Activated naive CD4-positive, alpha-beta T cell treated with anti-CD3 and anti-CD28 coated beads, Interleukin-2, amount 50 U/mL, for 72 hours (primary cell): ENCODE measurements around the gene SLC30A3. TPM values are rescaled to one million over a fixed set of nuclear protein-coding genes. Genes with fewer than 3 reads are reported as not detected.

Experiments used
- ATAC-seq, 2 donors: fragments of 150-1000 bp; cut with Tn5 transposase; 2 replicates each; pipeline ENCODE4 v1.10.0; 2021; ENCODE audit warnings: mild to moderate bottlenecking in 2 of 2, moderate library complexity in 2 of 2
- DNase-seq, 2 donors: peaks; one replicate each; pipeline ENCODE4 v3.0.0; 2021 to 2022; ENCODE audit warnings: low spot score in 2 of 2
- H3K27ac Mint-ChIP-seq, 2 donors: one replicate each; pipeline ENCODE4 v1.8.0; 2022; ENCODE audit warnings: mild to moderate bottlenecking in 2 of 2, mixed read lengths in 2 of 2
- H3K36me3 Mint-ChIP-seq, 2 donors: one replicate each; pipeline ENCODE4 v1.8.0; 2022; ENCODE audit warnings: mixed read lengths in 2 of 2
- H3K9me3 Mint-ChIP-seq, 2 donors: one replicate each; pipeline ENCODE4 v1.8.0; 2022; ENCODE audit warnings: mixed read lengths in 2 of 2
- total RNA-seq, 2 donors: library from RNA; stranded (reverse); gene quantifications; one replicate each; pipeline ENCODE4 v1.2.3, GENCODE V29; 2022

SLC30A3 gene
- total RNA-seq, 2 donors from 2014 or later = 0.68 to 0.88 TPM

DNA sequence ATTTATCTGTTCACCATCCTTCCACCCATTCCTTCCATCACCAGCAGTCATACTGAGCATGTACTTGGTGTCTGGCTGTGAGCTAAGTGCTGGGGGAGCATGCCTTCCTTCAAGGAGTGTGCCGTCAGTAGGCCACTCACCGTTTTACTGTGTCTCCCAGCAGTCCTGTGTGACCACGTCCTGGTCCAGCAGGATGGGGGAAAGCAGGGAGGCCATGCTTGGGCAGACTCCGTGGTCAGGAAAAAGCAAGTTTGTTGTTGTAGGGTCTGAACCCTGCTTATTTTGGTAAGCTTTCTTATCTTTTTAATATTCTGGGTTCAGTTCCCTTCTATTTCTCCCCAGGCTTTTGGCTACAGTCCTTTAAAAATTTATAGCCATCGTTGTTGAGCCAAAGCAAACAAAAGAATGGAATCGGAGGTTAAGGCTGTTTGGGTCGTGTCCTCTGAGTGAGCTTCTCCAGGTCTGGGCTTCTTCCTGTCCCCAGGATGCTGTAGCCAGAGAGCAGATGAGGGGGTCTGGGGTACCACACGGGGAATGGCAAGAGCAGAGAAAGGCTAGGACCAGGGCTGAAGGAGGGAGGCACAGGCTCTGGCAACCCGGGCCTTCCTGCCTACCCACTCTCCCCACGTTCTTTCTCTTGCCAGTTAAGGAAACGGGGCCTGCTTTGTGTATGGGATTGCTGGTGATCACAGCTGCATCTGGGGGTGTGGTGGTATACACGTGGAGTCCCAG is 13.5 kb downstream of the SLC30A3 start:
- no peaks in the 10 kb centered on the region for H3K9me3 Mint-ChIP-seq
- no peak for DNase-seq
- ATAC-seq = no peak
- H3K36me3 Mint-ChIP-seq = no peaks in the 10 kb centered on the region
- H3K27ac Mint-ChIP-seq = no peak overlapping the region

DNA sequence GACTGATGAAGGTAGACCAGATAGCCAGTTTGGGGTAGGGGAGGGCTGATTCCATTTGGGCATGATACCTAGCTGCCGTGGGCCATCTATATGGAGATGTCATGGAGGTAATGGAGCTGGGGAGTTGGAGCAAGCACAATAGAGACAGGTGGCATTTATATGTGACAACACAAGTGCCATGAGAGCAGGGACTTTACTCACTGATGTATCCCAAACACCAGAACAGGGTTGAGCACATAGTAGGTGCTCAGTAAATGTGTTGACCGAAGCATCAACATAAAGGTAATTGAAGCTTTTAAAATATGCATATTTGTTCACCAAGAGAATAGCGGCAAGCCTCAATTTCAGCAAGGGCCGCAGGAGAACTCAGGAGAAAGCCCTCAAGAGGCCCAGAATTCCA is 15.0 kb downstream of the SLC30A3 start:
- Mint-ChIP-seq H3K9me3 (no peaks in the 10 kb centered on the region), H3K27ac (no peak overlapping the region), H3K36me3 (peaks cover 0 to 5% of the 10 kb centered on the region in 2 donors)
- DNase-seq (no peak), ATAC-seq (no peak)

DNA sequence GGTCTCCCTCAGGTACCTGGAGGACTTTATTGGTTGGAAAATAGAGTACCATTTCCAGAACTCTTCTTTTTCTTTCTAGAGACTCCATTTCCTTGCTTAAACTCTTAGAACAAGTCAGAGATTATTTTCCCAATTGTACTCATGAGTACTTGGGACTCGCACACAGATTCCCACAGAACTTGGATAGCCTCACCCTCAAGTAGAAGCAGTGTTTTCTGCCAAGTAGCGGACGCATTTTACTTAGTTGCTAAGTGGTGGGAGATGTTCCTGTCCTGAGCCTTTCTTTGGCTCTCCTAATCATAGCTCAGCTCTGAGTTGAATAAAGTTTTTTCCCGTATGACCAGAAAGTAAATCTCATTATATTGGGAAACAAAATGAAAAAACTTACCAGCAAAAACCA is 17.2 kb downstream of the SLC30A3 start:
- no peaks in the 10 kb centered on the region for H3K9me3 Mint-ChIP-seq
- DNase-seq = no peak
- H3K36me3 Mint-ChIP-seq = peaks cover 6 to 8% of the 10 kb centered on the region in 2 donors
- no peak overlapping the region for H3K27ac Mint-ChIP-seq
- ATAC-seq = no peak

DNA sequence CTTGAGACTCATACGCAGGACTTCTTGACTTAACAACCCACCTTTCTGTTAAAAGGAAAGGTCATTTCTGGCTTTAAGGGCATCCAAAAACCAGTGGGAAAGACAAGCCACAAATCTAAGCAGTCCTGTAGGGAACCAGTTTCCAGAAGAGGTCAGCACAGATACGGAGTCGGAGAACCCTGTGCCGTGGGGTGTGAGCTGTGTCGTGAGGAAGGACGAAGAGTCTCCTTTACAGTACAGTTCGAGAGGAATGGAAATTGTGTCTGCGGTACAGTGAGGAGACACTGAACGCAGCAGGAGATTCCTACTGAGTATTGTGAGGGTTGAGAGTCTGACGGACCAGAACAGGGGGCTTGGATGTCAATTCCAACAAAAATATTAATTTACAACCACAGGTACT is 17.7 kb downstream of the SLC30A3 start:
- Mint-ChIP-seq H3K36me3 (peaks cover 8 to 11% of the 10 kb centered on the region in 2 donors), H3K9me3 (no peaks in the 10 kb centered on the region), H3K27ac (no peak overlapping the region)
- DNase-seq (no peak), ATAC-seq (no peak)

DNA sequence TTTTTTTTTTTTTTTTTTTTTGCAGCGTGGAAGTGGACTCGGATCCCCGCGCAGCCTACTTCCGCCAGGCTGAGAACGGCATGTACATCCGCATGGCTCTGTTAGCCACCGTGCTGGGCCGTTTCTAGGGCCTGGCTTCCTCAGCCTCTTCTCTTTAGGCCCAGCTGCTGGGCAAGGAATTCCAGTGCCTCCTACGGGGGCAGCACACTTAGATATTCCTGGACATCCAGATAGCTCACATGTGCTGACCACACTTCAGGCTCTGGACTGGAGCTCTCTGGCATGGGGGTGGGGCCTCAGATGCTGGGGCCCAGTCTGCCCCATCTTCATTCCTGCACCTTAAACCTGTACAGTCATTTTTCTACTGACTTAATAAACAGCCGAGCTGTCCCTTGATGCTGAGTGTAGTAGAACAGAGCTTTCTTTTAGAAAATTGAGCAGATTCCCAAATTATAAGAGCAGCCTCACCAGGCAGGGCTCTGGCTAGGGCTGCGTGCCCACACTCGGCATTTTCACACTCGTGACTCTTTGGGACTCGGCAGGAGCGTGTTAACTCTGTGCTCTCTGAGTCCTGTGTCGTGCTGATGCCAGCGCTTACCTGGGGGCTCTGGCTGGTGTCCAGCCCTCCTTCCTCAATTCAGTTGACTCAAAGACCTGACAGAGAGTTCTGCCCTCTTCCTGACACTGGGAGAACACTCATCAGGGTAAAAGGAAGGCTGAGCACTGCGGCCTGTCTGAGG is 19.3 kb downstream of the SLC30A3 start:
- peak overlapping the region in 1 of 2 donors; percentile 77 for H3K27ac Mint-ChIP-seq
- no peak for ATAC-seq
- peaks cover 13 to 14% of the 10 kb centered on the region in 2 donors for H3K36me3 Mint-ChIP-seq
- H3K9me3 Mint-ChIP-seq = no peaks in the 10 kb centered on the region
- no peak for DNase-seq

DNA sequence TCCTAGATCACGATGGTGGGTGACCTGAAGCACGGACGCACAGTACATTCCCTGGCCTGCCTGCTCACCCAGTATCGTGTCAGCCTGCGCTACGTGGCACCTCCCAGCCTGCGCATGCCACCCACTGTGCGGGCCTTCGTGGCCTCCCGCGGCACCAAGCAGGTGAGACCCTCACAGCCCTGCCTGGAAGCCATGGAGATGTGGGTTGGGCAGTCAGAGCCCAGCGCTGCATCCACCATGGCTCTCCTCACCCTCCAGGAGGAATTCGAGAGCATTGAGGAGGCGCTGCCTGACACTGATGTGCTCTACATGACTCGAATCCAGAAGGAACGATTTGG is 20.3 kb downstream of the SLC30A3 start:
- ATAC-seq (no peak), DNase-seq (no peak)
- Mint-ChIP-seq H3K9me3 (no peaks in the 10 kb centered on the region), H3K27ac (no peak overlapping the region), H3K36me3 (peaks cover 16 to 18% of the 10 kb centered on the region in 2 donors)

DNA sequence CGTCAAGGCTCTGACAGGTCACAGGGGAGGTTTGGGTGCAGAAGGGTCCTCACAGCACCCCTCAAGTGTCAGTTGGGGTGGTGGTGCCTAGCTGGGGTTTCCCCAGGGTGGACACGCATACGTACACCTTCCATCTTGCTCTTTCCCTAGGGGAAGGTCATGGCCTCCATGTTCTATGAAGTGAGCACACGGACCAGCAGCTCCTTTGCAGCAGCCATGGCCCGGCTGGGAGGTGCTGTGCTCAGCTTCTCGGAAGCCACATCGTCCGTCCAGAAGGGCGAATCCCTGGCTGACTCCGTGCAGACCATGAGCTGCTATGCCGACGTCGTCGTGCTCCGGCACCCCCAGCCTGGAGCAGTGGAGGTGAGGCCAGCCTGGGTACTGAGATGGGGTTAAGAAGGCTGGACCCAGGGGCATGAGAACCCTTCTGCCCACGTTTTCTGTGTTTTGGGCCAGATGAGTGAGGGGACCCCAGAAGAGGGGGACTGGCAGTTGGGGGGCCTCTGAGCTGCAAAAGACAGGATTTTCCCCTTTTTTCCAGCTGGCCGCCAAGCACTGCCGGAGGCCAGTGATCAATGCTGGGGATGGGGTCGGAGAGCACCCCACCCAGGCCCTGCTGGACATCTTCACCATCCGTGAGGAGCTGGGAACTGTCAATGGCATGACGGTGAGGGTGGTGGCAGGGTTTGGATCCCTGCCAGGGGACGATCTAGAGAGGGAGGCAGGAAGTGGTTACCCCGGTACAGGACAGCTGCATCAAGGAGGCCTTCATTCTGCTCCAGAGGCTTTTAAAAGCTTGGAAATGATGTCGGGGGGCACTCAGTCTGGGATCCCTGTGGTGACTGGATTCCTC is 20.9 kb downstream of the SLC30A3 start:
- Mint-ChIP-seq H3K27ac (peak overlapping the region; percentile 45 to 84), H3K36me3 (peaks cover 22 to 24% of the 10 kb centered on the region in 2 donors), H3K9me3 (no peaks in the 10 kb centered on the region)
- ATAC-seq = peak in 1 of 2 donors; percentile 20
- no peak for DNase-seq

DNA sequence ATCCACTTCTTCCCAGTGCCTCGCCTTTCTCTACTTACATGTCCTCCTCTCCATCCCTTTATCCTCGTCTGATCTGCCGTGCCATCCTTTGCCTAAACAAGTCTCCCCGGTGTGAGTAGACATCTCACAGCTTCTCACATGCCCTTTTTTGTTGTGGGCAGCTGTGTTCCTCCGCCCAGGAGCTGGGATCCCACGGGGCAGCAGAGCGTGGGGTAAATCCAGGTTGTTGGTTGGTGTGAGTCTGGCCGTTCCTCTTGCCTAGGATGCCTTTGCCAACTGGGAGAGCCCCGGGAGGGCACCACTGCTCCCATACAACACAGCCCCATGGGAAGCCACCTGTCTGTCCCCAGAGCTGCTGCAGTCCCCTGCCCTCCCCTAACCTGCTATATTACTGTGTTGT is 22.4 kb downstream of the SLC30A3 start:
- ATAC-seq (no peak), DNase-seq (no peak)
- peak overlapping the region in 1 of 2 donors; percentile 45 for H3K27ac Mint-ChIP-seq
- H3K9me3 Mint-ChIP-seq = no peaks in the 10 kb centered on the region
- peaks cover 27 to 29% of the 10 kb centered on the region in 2 donors for H3K36me3 Mint-ChIP-seq

DNA sequence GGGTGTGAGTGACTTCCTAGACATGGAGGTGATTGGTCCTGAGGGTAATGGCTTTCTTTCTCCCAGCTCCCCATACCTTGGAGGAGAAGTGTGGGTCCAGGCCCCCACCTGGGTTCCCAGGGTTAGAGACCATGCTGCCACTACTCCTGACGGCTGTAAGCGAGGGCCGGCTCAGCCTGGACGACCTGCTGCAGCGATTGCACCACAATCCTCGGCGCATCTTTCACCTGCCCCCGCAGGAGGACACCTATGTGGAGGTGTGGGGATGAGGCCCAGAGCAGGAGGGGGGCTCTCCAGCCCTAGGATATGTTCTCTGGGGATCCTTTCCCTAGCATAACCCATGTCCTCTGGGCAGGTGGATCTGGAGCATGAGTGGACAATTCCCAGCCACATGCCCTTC is 23.9 kb downstream of the SLC30A3 start:
- ATAC-seq = no peak
- peak overlapping the region in 1 of 2 donors; percentile 25 for H3K27ac Mint-ChIP-seq

DNA sequence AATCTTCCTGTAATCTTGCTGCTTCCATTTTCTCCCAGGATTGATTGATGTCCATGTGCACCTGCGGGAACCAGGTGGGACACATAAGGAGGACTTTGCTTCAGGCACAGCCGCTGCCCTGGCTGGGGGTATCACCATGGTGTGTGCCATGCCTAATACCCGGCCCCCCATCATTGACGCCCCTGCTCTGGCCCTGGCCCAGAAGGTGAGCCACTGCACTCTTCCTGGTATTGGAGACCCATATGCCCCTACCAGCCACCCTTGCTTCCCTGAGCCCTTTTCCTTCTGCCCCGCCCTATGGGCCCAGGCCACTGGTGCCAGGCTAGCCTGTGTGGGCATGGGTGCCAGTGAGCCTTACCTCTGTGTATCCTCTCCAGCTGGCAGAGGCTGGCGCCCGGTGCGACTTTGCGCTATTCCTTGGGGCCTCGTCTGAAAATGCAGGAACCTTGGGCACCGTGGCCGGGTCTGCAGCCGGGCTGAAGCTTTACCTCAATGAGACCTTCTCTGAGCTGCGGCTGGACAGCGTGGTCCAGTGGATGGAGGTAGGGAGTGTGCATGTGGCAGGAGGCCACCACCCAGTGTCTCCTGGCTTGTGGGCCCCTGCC is 25.4 kb downstream of the SLC30A3 start:
- DNase-seq (no peak), ATAC-seq (no peak)
- peaks cover 26 to 48% of the 10 kb centered on the region in 2 donors for H3K36me3 Mint-ChIP-seq
- H3K9me3 Mint-ChIP-seq = no peaks in the 10 kb centered on the region
- H3K27ac Mint-ChIP-seq = no peak overlapping the region

More for the DNA sequence above, 23.9 kb downstream of the SLC30A3 start:
- peaks cover 23 to 35% of the 10 kb centered on the region in 2 donors for H3K36me3 Mint-ChIP-seq
- DNase-seq = no peak
- no peaks in the 10 kb centered on the region for H3K9me3 Mint-ChIP-seq

DNA sequence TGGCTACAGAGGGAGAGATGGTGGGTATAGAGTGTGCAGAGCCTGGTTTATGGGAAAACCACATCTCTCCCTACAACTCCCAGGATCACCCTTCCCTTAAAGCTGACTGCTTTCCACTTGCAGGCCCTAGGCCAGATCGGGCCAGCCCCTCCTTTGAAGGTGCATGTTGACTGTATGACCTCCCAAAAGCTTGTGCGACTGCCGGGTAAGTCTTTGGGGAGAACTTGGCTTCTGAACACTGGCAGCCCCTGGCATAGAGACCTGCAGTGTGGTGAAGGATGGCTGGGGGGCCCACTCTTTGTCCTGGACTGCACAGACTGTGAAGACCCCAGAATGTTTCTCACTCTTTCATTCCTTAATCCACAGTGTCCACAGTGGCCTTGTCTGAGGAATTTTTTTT is 26.2 kb downstream of the SLC30A3 start:
- H3K9me3 Mint-ChIP-seq = no peaks in the 10 kb centered on the region
- ATAC-seq (no peak), DNase-seq (no peak)
- H3K36me3 Mint-ChIP-seq = peaks cover 26 to 43% of the 10 kb centered on the region in 2 donors
- H3K27ac Mint-ChIP-seq = peak overlapping the region; percentile 19 to 33

DNA sequence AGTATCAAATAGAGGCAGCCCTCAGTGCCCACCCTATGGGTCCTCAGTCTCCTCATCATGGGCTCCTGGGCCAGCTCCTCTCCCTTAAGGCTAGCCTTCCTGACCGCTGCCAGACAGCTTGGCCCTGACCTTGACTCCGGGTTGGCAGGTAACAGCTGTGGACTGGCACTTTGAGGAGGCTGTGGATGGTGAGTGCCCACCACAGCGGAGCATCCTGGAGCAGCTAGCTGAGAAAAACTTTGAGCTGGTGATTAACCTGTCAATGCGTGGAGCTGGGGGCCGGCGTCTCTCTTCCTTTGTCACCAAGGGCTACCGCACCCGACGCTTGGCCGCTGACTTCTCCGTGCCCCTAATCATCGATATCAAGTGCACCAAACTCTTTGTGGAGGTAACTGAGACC is 26.7 kb downstream of the SLC30A3 start:
- no peak for ATAC-seq
- H3K27ac Mint-ChIP-seq = peak overlapping the region; percentile 19 to 33
- no peaks in the 10 kb centered on the region for H3K9me3 Mint-ChIP-seq
- DNase-seq = no peak
- H3K36me3 Mint-ChIP-seq = peaks cover 26 to 44% of the 10 kb centered on the region in 2 donors

DNA sequence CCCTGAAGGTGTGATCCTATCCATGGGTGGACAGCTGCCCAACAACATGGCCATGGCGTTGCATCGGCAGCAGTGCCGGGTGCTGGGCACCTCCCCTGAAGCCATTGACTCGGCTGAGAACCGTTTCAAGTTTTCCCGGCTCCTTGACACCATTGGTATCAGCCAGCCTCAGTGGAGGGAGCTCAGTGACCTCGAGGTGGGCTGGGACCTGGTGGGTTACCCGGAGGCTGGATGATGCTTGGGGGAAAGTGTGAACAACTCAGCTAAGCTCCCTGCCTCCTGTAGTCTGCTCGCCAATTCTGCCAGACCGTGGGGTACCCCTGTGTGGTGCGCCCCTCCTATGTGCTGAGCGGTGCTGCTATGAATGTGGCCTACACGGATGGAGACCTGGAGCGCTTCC is 29.5 kb downstream of the SLC30A3 start:
- Mint-ChIP-seq H3K27ac (peak overlapping the region in 1 of 2 donors; percentile 28), H3K36me3 (peaks cover 16 to 37% of the 10 kb centered on the region in 2 donors), H3K9me3 (no peaks in the 10 kb centered on the region)
- DNase-seq (no peak), ATAC-seq (no peak)

DNA sequence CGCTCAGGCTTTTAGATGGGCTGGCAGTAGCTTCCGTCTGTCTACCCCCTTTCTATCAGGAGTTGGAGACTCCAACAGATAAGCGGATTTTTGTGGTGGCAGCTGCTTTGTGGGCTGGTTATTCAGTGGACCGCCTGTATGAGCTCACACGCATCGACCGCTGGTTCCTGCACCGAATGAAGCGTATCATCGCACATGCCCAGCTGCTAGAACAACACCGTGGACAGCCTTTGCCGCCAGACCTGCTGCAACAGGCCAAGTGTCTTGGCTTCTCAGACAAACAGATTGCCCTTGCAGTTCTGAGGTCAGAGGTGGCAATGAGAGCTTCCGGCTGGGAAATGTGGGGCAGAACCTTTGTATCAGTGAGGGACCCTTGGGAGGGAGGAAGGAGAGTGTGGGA is 30.9 kb downstream of the SLC30A3 start:
- DNase-seq = no peak
- peak overlapping the region in 1 of 2 donors; percentile 77 for H3K27ac Mint-ChIP-seq
- H3K36me3 Mint-ChIP-seq = peaks cover 20 to 28% of the 10 kb centered on the region in 2 donors
- no peaks in the 10 kb centered on the region for H3K9me3 Mint-ChIP-seq
- ATAC-seq = no peak

DNA sequence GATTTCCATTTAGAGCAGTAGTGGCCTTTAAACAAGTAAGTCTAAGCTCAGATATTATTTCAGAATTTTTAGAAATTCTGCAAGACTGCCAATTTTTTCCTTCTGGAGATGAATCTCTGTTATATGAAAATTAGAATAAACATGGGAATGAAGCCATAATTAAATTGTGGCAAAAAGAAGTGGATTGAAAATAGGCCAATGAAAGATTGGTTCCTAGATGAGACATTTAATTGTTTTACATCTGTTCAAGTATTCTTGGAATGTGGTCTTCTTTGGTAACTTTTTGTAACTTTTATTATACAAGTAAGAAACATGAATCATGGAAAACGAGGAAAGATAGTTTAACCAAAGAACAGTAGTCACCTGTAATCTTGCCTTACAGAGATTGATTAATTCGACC is 35.3 kb downstream of the SLC30A3 start:
- ATAC-seq (no peak), DNase-seq (no peak)
- Mint-ChIP-seq H3K36me3 (peaks cover 26 to 29% of the 10 kb centered on the region in 2 donors), H3K9me3 (no peaks in the 10 kb centered on the region), H3K27ac (no peak overlapping the region)

DNA sequence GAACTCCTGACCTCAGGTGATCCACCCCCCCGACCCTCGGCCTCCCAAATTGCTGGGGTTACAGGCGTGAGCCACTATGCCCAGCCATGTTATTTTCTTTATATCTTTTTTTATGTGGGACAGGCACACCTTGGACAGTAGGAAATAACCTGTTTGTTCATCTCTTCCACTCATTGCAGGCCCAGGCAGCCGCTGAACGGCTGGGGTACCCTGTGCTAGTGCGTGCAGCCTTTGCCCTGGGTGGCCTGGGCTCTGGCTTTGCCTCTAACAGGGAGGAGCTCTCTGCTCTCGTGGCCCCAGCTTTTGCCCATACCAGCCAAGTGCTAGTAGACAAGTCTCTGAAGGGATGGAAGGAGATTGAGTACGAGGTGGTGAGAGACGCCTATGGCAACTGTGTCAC is 37.3 kb downstream of the SLC30A3 start:
- no peaks in the 10 kb centered on the region for H3K9me3 Mint-ChIP-seq
- H3K27ac Mint-ChIP-seq = no peak overlapping the region
- ATAC-seq (no peak), DNase-seq (no peak)
- peaks cover 33 to 43% of the 10 kb centered on the region in 2 donors for H3K36me3 Mint-ChIP-seq

DNA sequence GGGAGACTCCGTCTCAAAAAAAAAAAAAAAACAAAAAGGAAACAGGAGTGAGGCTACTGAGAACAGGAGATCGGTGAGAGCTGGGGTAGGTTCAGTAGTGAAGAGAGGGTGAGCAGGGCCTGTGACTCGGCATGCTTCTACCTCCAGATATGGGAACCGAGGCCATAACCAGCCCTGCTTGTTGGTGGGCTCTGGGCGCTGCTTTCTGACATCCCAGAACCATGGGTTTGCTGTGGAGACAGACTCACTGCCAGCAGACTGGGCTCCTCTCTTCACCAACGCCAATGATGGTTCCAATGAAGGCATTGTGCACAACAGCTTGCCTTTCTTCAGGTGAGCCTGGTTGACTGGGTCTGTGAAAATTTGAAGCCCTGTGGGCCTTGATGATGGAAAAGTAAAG is 39.4 kb downstream of the SLC30A3 start:
- H3K27ac Mint-ChIP-seq = no peak overlapping the region
- H3K9me3 Mint-ChIP-seq = no peaks in the 10 kb centered on the region
- ATAC-seq (no peak), DNase-seq (no peak)
- peaks cover 39 to 55% of the 10 kb centered on the region in 2 donors for H3K36me3 Mint-ChIP-seq
